HG03139 (cell line): ENCODE results near the gene CAMK2G.

Experiments
- ATAC-seq: cut with Tn5 transposase; IDR thresholded peaks from one replicate; pipeline ENCODE4 v1.9.1; 2021; ENCODE audit not compliant: unreplicated experiment

The CAMK2G gene

DNA sequence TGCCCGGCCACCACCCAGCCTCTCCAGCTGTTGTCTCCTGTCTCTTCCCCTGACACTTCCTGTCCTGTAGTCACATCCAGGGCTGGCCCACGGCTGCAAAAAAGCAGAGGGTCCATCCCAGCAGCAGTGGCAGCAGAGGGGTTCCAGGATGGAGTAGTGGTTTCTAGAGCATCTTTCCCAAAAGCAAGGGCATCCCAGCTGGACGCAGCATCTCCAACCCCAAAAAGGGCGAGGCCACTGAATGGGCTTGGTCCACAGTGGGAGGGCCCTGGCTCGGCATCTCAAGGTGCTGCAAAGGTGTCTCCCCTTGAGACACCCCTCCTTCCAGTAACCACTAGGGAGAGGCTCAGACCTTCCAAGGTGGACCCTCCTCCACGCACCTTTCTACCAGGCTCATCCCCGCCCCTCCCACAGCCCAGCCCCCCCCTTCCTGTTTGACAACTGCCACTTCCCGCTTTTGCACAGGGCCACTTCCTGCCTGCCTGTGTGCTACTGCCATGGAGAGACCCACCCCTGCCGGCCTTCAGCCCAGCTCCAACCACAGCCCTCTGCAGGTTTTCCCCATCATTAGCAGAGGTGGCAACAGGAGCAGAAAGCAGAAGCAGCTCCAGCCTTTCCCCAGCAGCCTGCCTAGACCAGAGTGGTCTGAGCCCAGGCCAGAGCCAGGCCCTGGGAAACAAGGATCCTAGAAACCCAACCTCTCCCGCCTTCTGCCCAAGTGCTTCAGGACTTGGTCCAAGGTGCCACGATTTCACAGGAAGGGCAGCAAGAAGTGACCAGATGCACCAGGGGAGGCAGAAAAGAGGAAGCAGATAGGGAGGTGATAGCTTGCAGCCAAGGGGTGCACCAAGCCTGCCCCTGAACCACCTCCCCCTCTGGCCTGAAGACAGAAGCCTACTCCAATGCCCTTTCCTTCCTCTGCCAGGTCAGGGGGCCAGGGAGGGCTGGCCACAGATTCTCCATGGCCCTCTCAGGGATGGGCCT, 8.6 kb downstream of the CAMK2G start:
- peak; percentile 70 for ATAC-seq

- ATAC-seq: peak; percentile 13
These were observed 9.3 kb downstream of the CAMK2G start for GRCh38 chr10:73865107-73865458.

DNA sequence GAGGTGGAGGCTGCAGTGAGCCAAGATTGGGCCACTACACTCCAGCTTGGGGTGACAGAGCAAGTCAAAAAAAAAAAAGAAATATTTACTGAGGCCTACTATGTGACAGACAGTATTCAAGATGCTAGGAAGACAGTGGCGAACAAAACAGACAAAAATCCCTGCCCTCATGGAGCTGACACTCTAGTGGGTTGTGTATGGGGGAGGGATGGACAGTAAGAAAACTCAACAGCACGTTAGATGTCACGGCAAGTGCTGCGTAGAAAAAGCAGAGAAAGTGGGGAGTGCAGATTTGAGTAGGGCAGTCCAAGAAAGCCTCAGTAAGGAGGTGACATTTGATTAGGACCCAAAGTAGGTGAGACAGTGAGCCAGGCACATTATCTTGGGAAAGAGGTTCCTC, 10.1 kb downstream of the CAMK2G start:
- no peak for ATAC-seq

DNA sequence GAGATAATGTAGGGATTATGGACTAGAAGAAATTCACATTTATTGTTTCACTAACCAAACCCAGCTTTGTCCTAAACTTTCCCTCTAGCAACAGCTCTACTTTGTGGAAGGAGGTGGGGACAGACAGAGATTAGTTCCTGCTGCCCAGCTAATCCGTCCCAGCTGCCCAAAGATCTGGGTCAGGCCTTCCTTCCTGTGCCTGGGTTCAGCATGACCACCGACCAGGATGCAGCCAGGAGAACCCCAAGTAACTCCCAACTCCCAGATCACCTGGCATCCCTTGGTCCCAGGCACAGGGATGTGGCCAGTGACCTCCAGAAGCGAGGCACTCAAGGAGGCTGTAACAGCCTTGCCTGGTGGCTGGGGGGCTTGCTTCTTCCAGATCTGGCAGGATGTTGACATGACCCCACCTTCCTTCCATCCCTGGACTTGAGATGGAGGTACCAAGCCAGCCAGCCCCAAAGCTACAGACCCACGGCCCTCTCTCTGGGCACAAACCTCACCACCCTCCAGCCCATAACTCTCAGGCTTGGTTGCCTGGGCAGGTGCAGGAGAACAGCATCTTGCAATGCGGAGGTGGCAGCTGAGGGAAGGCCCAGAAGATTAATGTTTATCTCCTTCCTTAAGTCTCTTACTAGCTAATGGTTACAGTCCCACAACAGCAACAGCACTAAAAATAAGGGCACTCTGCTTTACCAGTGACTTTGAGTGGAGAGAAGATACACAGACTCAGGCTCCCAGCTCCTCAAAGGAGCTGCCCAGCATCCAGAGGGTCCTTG, 11.1 kb downstream of the CAMK2G start:
- no peak for ATAC-seq

- ATAC-seq: no peak
These were observed 12.3 kb downstream of the CAMK2G start for GRCh38 chr10:73862011-73862410.

DNA sequence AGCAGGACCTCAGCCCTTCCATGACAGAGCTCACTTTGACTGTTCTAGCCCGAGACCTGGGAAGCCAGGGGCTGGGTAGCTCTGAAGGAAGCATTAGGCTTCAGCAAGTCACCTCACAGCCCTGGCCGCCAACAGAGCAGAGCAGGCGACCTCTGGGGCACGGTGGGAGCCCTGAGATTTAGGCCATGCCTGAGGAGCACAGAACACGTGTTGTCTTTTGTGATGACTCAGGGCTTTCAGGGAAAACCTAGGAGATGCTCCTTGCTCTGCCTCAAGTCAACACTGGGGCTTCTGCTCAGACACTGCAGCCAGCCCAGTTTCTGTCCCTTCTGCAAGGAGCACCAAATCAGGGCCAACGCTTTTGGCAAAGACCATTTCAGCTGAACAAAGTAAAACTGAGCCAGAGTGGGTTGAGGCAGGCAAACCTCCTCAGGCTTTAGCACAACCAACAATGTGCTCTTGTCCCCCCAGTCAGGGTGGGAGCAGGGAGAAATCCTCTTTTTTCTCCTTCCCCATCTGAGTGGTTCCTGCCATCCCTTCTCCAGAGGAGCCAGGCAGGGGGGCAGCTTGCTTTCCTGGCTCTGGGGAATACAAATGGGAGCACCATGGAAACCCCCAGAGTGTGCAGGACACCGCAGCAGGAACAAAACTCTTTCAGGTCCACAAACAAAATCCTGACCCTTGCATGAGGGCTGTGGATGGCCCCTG, 14.4 kb downstream of the CAMK2G start:
- no peak for ATAC-seq

- ATAC-seq: no peak
These were observed 14.9 kb downstream of the CAMK2G start for GRCh38 chr10:73859428-73859783.

DNA sequence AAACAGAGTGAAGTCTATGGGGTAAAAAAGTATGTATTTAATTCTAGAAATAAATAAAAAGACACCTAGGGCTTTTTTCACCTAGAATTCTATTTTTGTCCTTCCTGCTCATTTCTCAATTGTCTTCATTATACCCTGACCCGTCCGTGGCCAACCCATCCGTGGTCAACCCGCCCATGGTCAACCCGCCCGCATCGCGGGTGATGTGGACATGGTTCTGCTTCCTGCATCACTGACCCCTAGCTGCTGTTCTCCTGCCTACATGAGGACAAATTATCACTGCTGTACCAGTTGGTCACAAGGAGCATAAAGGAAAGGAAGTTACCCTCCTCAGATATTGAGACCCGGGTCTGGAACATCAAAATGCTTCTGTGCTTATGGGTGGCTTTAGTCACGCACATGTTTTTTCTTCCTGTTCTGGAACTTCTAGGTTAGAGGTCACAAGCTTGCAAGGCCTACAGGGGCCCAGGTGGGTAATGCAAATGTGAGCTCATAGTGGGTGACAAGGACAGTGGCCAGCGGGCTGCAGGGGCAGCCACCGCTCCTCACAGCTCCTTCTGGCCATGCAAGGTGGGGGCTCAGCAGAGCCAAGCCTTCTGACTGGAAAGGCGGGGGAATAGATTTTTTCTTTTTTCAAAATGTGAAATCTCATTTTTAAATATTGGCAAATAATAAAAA, 15.5 kb downstream of the CAMK2G start:
- ATAC-seq: no peak

DNA sequence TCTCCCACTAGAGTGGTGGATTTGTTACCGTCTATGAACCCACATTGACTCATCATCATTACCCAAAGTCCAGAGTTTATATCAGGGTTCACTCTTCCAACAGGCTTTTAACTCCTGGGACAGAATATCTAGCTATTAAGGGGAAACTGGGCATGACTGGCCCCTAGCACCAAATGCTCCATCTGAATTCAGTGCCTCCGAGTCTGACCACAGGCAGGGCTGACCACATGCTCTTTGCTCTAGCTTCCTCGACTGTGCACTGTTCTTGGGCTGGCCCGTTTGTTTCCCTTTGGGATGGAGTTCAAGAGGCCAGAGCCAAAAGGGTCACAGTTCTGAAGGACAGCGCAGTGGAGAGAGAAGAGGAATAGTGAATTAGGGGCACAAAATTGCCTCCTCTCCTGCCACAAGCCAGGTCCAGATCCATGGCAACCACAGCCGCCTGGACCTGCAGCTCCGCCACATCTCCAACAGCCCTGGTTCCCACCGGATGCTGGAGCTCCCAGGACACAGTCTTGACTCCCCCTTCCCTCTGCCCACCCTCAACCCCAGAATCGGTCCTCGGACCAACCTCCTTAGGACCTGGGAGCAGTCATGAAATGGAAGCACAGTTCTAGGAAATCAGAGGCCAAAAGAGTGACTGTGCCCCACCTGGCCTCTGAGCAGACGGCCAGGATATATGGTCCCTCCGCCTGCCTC, 16.2 kb downstream of the CAMK2G start:
- ATAC-seq: no peak

DNA sequence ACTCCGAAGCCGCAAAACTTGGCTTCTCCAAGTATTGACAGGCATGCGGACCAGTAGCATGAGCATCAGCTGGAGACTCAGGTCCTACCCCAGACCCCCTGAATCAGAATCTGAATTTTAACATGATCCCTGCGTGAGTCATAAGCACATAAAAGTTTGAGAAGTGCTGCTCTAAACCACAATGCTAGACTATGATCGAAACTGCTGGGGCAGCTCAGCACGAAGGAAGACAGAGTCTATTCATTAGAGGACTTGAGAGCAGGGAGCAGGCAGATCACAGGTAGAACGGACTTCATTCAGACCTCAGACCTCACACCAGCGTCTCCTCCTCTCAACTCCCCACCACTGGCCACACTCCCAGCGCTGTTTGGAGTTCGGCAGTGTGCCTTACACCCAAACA, 16.9 kb downstream of the CAMK2G start:
- ATAC-seq: no peak

- ATAC-seq: no peak
These were observed 18.1 kb downstream of the CAMK2G start for GRCh38 chr10:73856261-73856660.

- ATAC-seq: no peak
These were observed 18.9 kb downstream of the CAMK2G start for GRCh38 chr10:73855413-73855812.

GRCh38 chr10:73854310-73854709, 20.0 kb downstream of the CAMK2G start:
- no peak for ATAC-seq

DNA sequence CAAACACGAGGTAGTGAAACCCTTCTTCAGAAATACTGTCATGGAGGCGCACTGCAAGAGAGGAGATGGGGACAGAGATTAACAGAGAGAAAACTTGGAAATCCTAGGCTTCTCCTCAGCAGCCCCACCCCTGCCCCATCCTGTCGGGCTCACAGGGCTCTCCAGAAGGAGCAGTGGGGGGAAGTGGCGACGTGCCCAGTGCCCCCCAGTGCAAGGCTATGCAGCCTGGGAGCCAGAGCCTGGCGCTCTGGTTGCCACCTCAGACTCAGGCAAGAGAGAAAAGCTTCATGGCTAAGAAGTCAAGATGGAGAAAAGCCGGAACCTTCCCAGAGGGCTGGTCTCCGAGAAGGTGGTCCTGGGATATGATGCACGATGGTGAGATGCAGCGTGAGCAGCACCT, 21.2 kb downstream of the CAMK2G start:
- ATAC-seq: no peak

DNA sequence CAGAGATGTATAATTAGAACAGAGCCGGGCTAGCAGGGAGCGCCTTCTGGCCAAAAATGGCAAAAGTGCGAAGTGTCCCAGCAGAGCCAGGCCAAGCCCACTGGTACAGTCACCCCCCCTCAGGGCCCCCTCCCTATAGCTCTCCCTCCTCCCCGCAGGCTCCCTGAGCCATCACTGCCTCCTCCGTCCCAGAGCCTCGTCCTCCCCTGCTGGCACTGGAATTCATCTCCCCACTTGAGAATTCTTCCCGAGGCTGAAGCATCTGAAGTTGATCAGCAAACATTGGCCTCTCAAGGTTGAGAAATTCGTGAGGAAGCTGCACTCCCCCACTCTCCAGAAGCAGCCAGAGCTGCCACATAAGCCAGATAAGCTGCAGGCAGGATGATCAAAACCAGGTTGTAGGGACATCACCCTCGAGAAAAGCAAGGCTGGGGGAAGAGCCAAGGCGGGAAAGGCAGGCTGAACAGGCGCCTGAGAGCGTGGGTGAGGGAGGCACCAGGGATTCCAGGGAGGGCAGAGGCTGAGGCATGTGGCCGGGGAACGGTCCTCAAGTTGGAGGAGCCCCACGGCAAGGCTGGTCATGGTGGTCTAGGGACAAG, 23.4 kb downstream of the CAMK2G start:
- no peak for ATAC-seq

DNA sequence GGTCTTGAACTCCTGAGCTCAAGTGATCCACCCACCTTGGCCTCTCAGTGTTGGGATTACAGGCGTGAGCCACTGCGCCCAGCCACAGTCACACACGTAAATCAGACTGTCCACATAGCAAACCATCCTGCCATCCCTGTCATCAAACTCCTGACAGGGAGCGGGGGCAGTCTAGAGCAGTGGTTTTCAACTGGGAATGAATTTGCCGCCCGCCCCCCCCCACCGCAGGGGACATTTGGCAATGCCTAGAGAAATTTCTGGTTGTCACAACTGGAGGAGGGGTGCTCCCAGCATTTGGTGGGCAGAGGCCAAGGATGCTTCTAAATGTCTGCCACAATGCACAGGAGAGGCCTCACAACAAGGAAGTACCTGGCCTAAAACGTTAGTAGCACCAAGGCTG, 24.1 kb downstream of the CAMK2G start:
- no peak for ATAC-seq

DNA sequence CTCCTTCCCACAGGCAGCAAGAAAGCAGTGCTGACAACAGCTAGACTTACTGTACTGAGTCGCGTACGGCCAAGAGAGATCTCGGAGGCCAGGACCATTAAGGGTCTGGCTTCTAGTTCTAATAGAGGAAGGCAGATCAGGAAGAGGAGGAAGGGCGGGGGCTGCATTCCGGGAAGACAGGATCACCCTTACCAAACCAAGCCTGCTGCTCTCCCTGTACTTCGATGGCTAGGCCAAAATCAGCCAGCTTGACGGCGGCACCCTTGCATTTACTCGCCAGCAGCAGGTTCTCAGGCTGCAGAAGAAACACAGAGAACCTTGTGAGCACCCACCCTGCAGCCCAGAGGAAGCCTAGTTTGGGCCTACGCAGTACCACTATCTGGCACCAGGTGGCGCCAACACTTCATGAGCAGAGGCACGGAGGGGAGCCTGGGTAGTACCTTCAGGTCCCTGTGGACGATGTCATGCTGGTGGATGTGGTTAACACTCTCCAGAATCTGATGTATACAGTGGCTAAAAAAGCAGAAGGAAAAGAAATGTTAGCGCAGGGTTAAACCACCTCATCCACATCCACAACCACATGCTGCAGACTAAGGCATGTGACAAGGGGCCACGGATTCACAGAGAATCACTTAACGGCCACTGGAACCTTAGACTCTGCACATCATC, 25.4 kb downstream of the CAMK2G start:
- peak; percentile 84 for ATAC-seq

GRCh38 chr10:73847031-73847430, 27.3 kb downstream of the CAMK2G start:
- no peak for ATAC-seq

DNA sequence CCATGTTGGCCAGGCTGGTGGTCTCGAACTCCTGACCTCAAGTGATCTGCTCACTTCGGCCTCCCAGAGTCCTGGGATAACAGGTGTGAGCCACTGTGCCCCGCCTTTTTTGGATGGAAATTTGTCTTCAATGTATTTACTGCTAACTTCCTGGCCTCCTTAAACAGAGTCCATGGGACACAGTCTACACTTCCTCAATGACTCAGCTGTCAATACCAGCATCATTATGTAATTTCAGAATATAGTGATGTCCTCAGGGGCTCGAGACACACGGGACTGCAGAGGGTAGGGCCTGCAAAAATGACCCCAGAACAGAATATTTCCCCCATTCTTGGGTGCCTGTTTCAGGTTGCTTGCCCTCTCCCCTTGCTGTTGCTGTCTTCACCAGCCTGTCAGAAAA, 31.1 kb downstream of the CAMK2G start:
- ATAC-seq: no peak

GRCh38 chr10:73842349-73842748, 32.0 kb downstream of the CAMK2G start:
- no peak for ATAC-seq
